ENCODE results near the gene CCL1. TPM values are rescaled to one million over a fixed set of nuclear protein-coding genes. Genes with fewer than 3 reads are reported as not detected.

The CCL1 gene
- polyA plus RNA-seq, 3 donors: not detected

DNA sequence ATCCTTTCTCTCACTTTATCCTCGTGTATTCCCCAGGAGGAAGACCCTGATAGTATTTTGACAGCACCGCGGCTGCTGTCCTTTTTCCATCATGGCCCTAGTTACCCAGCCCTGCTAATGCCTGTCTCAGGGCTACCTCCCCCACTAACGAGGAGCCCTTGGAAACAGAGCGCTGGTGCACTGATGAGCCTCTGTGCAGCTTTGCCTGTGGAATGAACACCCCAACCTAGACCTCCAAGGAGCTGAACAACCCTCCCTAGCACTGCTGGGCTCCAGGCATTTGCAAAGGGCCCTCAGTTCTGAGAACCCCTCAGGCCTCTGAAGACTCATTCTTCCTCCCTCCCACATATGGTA is 23.3 kb upstream of the CCL1 start:
- H3K27ac Mint-ChIP-seq: no peak overlapping the region
- H3K4me3 Mint-ChIP-seq: no peak overlapping the region
- H3K4me2 ChIP-seq (replicated peaks; ENCODE audit: extremely low read depth, low read length, poor library complexity, severe bottlenecking): no peak overlapping the region
- peaks cover 2 to 4% (median 3%) of the 10 kb centered on the region in 3 donors for H3K27me3 Mint-ChIP-seq (ENCODE audit: low read depth in 3 of 3)
- no peak for DNase-seq
- no peaks in the 10 kb centered on the region for H3K79me2 ChIP-seq (ENCODE audit: insufficient read depth, low read length)
- no peak overlapping the region for H3K9ac ChIP-seq (ENCODE audit: insufficient read depth, low read length, poor library complexity, severe bottlenecking)
- H3K27me3 ChIP-seq (ENCODE audit: control insufficient read depth in 2 of 2, insufficient read depth in 2 of 2, low read length in 2 of 2): no peaks in the 10 kb centered on the region
- WGBS (ENCODE audit: insufficient coverage): 97% methylated on average over 4 of the region's 5 CpGs
- H3K9me3 ChIP-seq (replicated peaks in 1 of 2; ENCODE audit: control insufficient read depth in 1 of 2, insufficient read depth in 1 of 2, low read length in 2 of 2): no peaks in the 10 kb centered on the region
- intact Hi-C loops (cut with micrococcal nuclease): no loop called here
- H3K27ac ChIP-seq (ENCODE audit: low read depth in 1 of 2, low read length in 2 of 2): no peak overlapping the region
- H3K36me3 ChIP-seq (replicated peaks in 1 of 2; ENCODE audit: control insufficient read depth in 1 of 2, insufficient read depth in 2 of 2, low read length in 2 of 2): no peaks in the 10 kb centered on the region
- H3K4me1 ChIP-seq (ENCODE audit: control insufficient read depth in 1 of 2, insufficient read depth in 2 of 2, low read length in 2 of 2): peaks cover 26 to 30% of the 10 kb centered on the region in 2 donors
- no peaks in the 10 kb centered on the region for H3K36me3 Mint-ChIP-seq
- no peaks in the 10 kb centered on the region for H3K9me3 Mint-ChIP-seq
- H3K4me1 Mint-ChIP-seq: peaks cover 33% of the 10 kb centered on the region
- H2AFZ ChIP-seq (ENCODE audit: insufficient read depth, low read depth, low read length, poor library complexity, severe bottlenecking): no peak overlapping the region
- H4K20me1 ChIP-seq (ENCODE audit: insufficient read depth, low read length): no peaks in the 10 kb centered on the region
- no peak overlapping the region for H3K4me3 ChIP-seq (replicated peaks in 1 of 3; ENCODE audit: low read depth in 2 of 3, low read length in 3 of 3)
- TF ChIP-seq, protein P1, sequence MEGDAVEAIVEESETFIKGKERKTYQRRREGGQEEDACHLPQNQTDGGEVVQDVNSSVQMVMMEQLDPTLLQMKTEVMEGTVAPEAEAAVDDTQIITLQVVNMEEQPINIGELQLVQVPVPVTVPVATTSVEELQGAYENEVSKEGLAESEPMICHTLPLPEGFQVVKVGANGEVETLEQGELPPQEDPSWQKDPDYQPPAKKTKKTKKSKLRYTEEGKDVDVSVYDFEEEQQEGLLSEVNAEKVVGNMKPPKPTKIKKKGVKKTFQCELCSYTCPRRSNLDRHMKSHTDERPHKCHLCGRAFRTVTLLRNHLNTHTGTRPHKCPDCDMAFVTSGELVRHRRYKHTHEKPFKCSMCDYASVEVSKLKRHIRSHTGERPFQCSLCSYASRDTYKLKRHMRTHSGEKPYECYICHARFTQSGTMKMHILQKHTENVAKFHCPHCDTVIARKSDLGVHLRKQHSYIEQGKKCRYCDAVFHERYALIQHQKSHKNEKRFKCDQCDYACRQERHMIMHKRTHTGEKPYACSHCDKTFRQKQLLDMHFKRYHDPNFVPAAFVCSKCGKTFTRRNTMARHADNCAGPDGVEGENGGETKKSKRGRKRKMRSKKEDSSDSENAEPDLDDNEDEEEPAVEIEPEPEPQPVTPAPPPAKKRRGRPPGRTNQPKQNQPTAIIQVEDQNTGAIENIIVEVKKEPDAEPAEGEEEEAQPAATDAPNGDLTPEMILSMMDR (IDR thresholded peaks at IDR 0.05): no peak

DNA sequence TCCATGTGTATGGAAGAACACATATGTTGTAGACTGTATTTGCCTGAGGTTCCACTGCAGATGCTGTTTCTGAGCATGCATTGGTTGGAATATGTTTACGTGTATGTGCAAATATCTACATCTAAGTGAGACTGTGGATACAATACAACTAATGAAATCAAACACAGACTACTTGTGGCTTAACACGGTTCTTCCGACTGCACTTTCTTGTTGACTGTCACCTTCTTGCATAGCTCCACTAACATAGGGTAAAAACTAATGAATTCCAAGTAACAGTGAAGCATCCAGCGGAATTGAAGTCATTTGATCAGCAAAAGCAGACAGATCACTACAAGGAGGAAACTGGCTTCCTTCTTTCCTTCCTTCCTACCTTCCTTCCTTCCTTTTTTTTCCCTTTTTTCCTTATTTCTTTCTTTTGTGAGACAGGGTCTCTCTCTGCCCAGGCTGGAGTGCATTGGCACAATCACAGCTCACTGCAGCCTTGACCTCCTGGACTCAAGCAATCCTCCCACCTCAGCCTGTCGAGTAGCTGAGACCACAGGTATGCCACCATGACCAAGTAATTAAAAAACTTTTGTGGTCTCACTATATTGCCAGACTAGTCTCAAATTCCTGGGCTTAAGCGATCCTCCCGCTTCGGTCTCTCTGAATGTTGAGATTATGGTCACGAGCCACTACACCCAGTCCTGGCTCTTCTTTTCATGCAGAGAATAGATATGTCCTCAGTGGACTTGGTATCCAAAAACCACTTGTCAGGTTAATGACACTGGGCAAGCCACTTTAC is 22.0 kb upstream of the CCL1 start:
- Histone ChIP-seq H2AFZ (ENCODE audit: insufficient read depth, low read depth, low read length, poor library complexity, severe bottlenecking) (no peak overlapping the region), H3K27me3 (ENCODE audit: control insufficient read depth in 2 of 2, insufficient read depth in 2 of 2, low read length in 2 of 2) (no peaks in the 10 kb centered on the region), H3K4me1 (ENCODE audit: control insufficient read depth in 1 of 2, insufficient read depth in 2 of 2, low read length in 2 of 2) (peaks cover 26 to 30% of the 10 kb centered on the region in 2 donors), H3K4me2 (replicated peaks; ENCODE audit: extremely low read depth, low read length, poor library complexity, severe bottlenecking) (no peak overlapping the region), H3K4me3 (replicated peaks in 1 of 3; ENCODE audit: low read depth in 2 of 3, low read length in 3 of 3) (no peak overlapping the region), H3K9me3 (replicated peaks in 1 of 2; ENCODE audit: control insufficient read depth in 1 of 2, insufficient read depth in 1 of 2, low read length in 2 of 2) (no peaks in the 10 kb centered on the region), H4K20me1 (ENCODE audit: insufficient read depth, low read length) (no peaks in the 10 kb centered on the region), H3K36me3 (replicated peaks in 1 of 2; ENCODE audit: control insufficient read depth in 1 of 2, insufficient read depth in 2 of 2, low read length in 2 of 2) (no peaks in the 10 kb centered on the region), H3K27ac (ENCODE audit: low read depth in 1 of 2, low read length in 2 of 2) (no peak overlapping the region), H3K9ac (ENCODE audit: insufficient read depth, low read length, poor library complexity, severe bottlenecking) (no peak overlapping the region), H3K79me2 (ENCODE audit: insufficient read depth, low read length) (no peaks in the 10 kb centered on the region)
- no peak for DNase-seq
- WGBS (ENCODE audit: insufficient coverage): 98% methylated on average over 6 of the region's 9 CpGs
- intact Hi-C loops (cut with micrococcal nuclease): no loop called here
- H3K4me3 Mint-ChIP-seq: no peak overlapping the region
- peaks cover 33% of the 10 kb centered on the region for H3K4me1 Mint-ChIP-seq
- TF ChIP-seq, protein P1 (IDR thresholded peaks at IDR 0.05): no peak
- peak overlapping the region in 2 of 7 donors; percentile 18 to 42 for H3K27ac Mint-ChIP-seq
- H3K36me3 Mint-ChIP-seq: no peaks in the 10 kb centered on the region
- peaks cover 2 to 3% (median 3%) of the 10 kb centered on the region in 3 donors for H3K27me3 Mint-ChIP-seq (ENCODE audit: low read depth in 3 of 3)
- H3K9me3 Mint-ChIP-seq: no peaks in the 10 kb centered on the region

Data from CD14-positive monocyte (primary cell).